Neural progenitor cell (in vitro differentiated cells): ENCODE measurements around the gene MYRIP. TPM values are rescaled to one million over a fixed set of nuclear protein-coding genes. Genes with fewer than 3 reads are reported as not detected.

Experiments used
- DNase-seq: peaks from one replicate; pipeline ENCODE4 v3.0.0-alpha.2; 2016; ENCODE audit warnings: low spot score
- H2AFZ ChIP-seq: fragments of 200-600 bp; sonication (generic); replicated peaks from 2 replicates; pipeline ENCODE4 v1.6.1; 2016; ENCODE audit warnings: antibody characterized with exemption
- H3F3A ChIP-seq: fragments of 200-600 bp; sonication (generic); 2 replicates; pipeline ENCODE4 v1.6.1; 2016; ENCODE audit warnings: antibody characterized with exemption, low read depth
- H3K27ac ChIP-seq: fragments of 200-600 bp; sonication (generic); 2 replicates; pipeline ENCODE4 v1.5.1; 2016; ENCODE audit warnings: mild to moderate bottlenecking
- H3K27me3 ChIP-seq: fragments of 200-600 bp; sonication (generic); 2 replicates; pipeline ENCODE4 v1.6.1; 2016; ENCODE audit warnings: mild to moderate bottlenecking, moderate library complexity
- H3K36me3 ChIP-seq: fragments of 200-600 bp; sonication (generic); 2 replicates; pipeline ENCODE4 v1.5.1; 2016
- H3K4me1 ChIP-seq: fragments of 200-600 bp; sonication (generic); 2 replicates; pipeline ENCODE4 v1.6.1; 2016; ENCODE audit warnings: mixed run types
- H3K4me2 ChIP-seq: fragments of 200-600 bp; sonication (generic); 2 replicates; pipeline ENCODE4 v1.6.1; 2016
- H3K4me3 ChIP-seq: fragments of 200-600 bp; sonication (generic); 2 replicates; pipeline ENCODE4 v1.5.1; 2016
- H3K79me2 ChIP-seq: fragments of 200-600 bp; sonication (generic); 2 replicates; pipeline ENCODE4 v1.6.1; 2016; ENCODE audit warnings: low read depth
- H3K9ac ChIP-seq: fragments of 200-600 bp; sonication (generic); 2 replicates; pipeline ENCODE4 v1.6.1; 2016
- H3K9me3 ChIP-seq: fragments of 200-600 bp; sonication (generic); 2 replicates; pipeline ENCODE4 v1.5.1; 2016; ENCODE audit warnings: low read depth
- H4K20me1 ChIP-seq: fragments of 200-600 bp; sonication (generic); 2 replicates; pipeline ENCODE4 v1.6.1; 2016; ENCODE audit warnings: low read depth
- H3K27ac Mint-ChIP-seq: 3 replicates; pipeline ENCODE4 v1.8.0; 2021; ENCODE audit warnings: mixed read lengths
- H3K27me3 Mint-ChIP-seq: 2 replicates; pipeline ENCODE4 v1.8.0; 2022; ENCODE audit warnings: low read depth, mild to moderate bottlenecking, inconsistent platforms, moderate library complexity, mixed read lengths; ENCODE audit not compliant: insufficient read depth
- H3K36me3 Mint-ChIP-seq: 3 replicates; pipeline ENCODE4 v1.8.0; 2021; ENCODE audit warnings: mixed read lengths
- H3K4me1 Mint-ChIP-seq: 3 replicates; pipeline ENCODE4 v1.8.0; 2021; ENCODE audit warnings: mixed read lengths
- H3K4me3 Mint-ChIP-seq: 3 replicates; pipeline ENCODE4 v1.8.0; 2021; ENCODE audit warnings: mild to moderate bottlenecking, moderate library complexity, mixed read lengths
- H3K9me3 Mint-ChIP-seq: 3 replicates; pipeline ENCODE4 v1.8.0; 2020; ENCODE audit warnings: mixed read lengths
- EZH2 ChIP-seq: fragments of 200-600 bp; sonication (generic); IDR thresholded peaks from 2 replicates; pipeline ENCODE4 v1.6.1; 2017; ENCODE audit warnings: antibody characterized with exemption, mild to moderate bottlenecking, moderate library complexity
- EZH2phosphoT487 ChIP-seq: fragments of 200-600 bp; sonication (generic); IDR thresholded peaks from 2 replicates; pipeline ENCODE4 v1.6.1; 2017; ENCODE audit warnings: antibody characterized with exemption
- total RNA-seq: library from RNA; depleted of rRNA; stranded (reverse); fragments of >200 nt; gene quantifications from 2 replicates; pipeline ENCODE4 v1.2.3, GENCODE V29; 2015; ENCODE audit warnings: low replicate concordance
- TF ChIP-seq, protein P1 (sequence below): fragments of 200-600 bp; sonication (generic); IDR thresholded peaks from 2 replicates; pipeline ENCODE4 v1.5.1; 2017; ENCODE audit warnings: antibody characterized with exemption, mild to moderate bottlenecking

MYRIP gene
- total RNA-seq, 1 donor from 2014 or later, result 0.62 TPM

DNA sequence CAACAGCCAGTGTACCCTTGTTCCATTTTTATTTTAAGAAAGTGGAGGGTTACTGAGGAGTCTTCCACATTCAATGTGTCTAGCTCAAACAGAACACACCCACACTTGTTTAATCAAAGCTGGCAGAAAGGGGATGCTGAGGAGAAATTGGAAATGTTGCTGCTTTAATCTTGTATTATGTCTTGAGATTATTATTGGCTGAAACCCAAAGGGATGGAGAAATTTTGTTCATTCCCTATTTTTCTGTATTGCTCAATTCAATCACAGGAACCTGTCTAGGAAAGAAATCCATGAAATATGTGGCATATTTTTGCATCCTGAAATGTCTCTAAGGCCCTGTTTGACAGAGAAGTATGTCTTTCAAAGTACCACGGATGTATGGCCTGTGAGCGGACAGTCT is 238.0 kb downstream of the MYRIP start:
- H3F3A ChIP-seq, result no peaks in the 10 kb centered on the region
- Mint-ChIP-seq H3K4me1 (no peaks in the 10 kb centered on the region), H3K9me3 (no peaks in the 10 kb centered on the region), H3K27me3 (no peaks in the 10 kb centered on the region), H3K4me3 (no peak overlapping the region), H3K36me3 (no peaks in the 10 kb centered on the region), H3K27ac (no peak overlapping the region)
- no peak overlapping the region for H3K4me2 ChIP-seq
- no peak overlapping the region for H3K9ac ChIP-seq
- H3K4me1 ChIP-seq, result no peaks in the 10 kb centered on the region
- no peaks in the 10 kb centered on the region for H4K20me1 ChIP-seq
- no peak overlapping the region for H3K27ac ChIP-seq
- no peaks in the 10 kb centered on the region for H3K79me2 ChIP-seq
- H2AFZ ChIP-seq, result no peak overlapping the region
- H3K9me3 ChIP-seq, result no peaks in the 10 kb centered on the region
- TF ChIP-seq, protein P1, sequence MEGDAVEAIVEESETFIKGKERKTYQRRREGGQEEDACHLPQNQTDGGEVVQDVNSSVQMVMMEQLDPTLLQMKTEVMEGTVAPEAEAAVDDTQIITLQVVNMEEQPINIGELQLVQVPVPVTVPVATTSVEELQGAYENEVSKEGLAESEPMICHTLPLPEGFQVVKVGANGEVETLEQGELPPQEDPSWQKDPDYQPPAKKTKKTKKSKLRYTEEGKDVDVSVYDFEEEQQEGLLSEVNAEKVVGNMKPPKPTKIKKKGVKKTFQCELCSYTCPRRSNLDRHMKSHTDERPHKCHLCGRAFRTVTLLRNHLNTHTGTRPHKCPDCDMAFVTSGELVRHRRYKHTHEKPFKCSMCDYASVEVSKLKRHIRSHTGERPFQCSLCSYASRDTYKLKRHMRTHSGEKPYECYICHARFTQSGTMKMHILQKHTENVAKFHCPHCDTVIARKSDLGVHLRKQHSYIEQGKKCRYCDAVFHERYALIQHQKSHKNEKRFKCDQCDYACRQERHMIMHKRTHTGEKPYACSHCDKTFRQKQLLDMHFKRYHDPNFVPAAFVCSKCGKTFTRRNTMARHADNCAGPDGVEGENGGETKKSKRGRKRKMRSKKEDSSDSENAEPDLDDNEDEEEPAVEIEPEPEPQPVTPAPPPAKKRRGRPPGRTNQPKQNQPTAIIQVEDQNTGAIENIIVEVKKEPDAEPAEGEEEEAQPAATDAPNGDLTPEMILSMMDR, result no peak
- H3K27me3 ChIP-seq, result no peaks in the 10 kb centered on the region
- H3K36me3 ChIP-seq, result no peaks in the 10 kb centered on the region
- DNase-seq, result no peak
- no peak overlapping the region for H3K4me3 ChIP-seq

DNA sequence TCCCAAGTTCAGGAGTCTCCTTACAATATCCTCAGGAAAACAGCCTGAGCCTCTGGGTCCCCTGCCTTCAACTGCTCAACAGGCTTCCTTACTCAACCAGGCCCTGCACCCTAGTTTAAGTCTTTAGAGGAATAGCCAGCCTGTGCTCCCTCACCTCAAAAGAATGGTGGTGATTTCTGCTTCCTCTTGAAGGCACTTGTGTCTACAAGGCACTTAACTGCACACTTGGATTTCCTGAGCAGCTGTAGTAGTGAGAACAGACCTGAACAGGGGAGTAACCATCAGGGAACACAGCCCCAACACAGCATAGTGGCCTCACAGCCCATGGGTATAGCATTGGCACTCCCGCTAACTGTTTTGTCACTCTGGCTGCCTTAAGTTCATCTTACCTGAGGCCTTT is 244.3 kb downstream of the MYRIP start:
- no peak overlapping the region for H3K4me3 ChIP-seq
- no peak overlapping the region for H3K4me2 ChIP-seq
- no peaks in the 10 kb centered on the region for H3K4me1 ChIP-seq
- no peaks in the 10 kb centered on the region for H3K9me3 ChIP-seq
- H3K27ac ChIP-seq, result no peak overlapping the region
- no peaks in the 10 kb centered on the region for H3K36me3 Mint-ChIP-seq
- no peaks in the 10 kb centered on the region for H3K36me3 ChIP-seq
- no peak overlapping the region for H3K9ac ChIP-seq
- no peaks in the 10 kb centered on the region for H3K4me1 Mint-ChIP-seq
- no peak overlapping the region for H3K4me3 Mint-ChIP-seq
- H3K27me3 ChIP-seq, result no peaks in the 10 kb centered on the region
- H3K9me3 Mint-ChIP-seq, result no peaks in the 10 kb centered on the region
- H3F3A ChIP-seq, result no peaks in the 10 kb centered on the region
- no peaks in the 10 kb centered on the region for H4K20me1 ChIP-seq
- no peak for DNase-seq
- no peak overlapping the region for H2AFZ ChIP-seq
- H3K79me2 ChIP-seq, result no peaks in the 10 kb centered on the region
- H3K27ac Mint-ChIP-seq, result no peak overlapping the region
- no peaks in the 10 kb centered on the region for H3K27me3 Mint-ChIP-seq
- TF ChIP-seq EZH2 (no peak), EZH2phosphoT487 (no peak)
- TF ChIP-seq, protein P1, result no peak

DNA sequence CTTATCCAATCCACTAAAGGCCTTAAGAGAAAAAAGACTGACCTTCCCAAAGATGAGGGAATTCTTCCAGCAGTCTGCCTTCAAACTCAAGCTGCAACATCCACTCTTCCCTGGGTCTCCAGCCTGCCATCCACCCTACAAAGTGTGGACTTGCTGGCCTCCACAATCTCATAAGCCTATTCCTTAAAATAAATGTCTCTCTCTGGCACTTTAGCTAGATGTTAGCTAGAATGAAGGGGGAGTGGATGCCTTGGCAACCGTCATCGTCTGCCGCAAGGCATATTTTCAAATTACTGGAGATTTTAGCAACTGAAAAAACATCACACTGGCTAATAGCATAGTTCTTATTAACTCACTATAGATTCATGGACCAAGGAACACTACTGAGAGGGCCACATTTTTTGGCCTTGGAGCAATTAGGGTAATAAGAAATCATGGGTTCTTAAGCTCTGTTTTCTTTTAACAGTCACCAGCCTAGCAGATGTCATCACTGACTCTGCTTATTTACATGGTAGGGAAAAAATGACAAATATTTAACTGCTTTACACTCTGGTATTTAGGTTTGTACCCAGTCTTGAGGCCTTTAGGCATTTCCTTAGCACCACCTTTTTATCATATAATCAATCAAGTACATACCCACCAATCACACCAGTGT is 245.3 kb downstream of the MYRIP start:
- no peak for TF ChIP-seq EZH2phosphoT487
- TF ChIP-seq EZH2, result no peak
- TF ChIP-seq, protein P1, result no peak
- Mint-ChIP-seq H3K36me3 (no peaks in the 10 kb centered on the region), H3K4me3 (no peak overlapping the region), H3K27me3 (no peaks in the 10 kb centered on the region), H3K4me1 (no peaks in the 10 kb centered on the region), H3K27ac (no peak overlapping the region), H3K9me3 (no peaks in the 10 kb centered on the region)
- no peak overlapping the region for H3K4me2 ChIP-seq
- H3K27me3 ChIP-seq, result no peaks in the 10 kb centered on the region
- no peaks in the 10 kb centered on the region for H3K36me3 ChIP-seq
- no peak overlapping the region for H3K9ac ChIP-seq
- no peak overlapping the region for H2AFZ ChIP-seq
- no peaks in the 10 kb centered on the region for H3K79me2 ChIP-seq
- H3K4me3 ChIP-seq, result no peak overlapping the region
- no peaks in the 10 kb centered on the region for H3K4me1 ChIP-seq
- no peaks in the 10 kb centered on the region for H4K20me1 ChIP-seq
- no peaks in the 10 kb centered on the region for H3F3A ChIP-seq
- no peaks in the 10 kb centered on the region for H3K9me3 ChIP-seq
- H3K27ac ChIP-seq, result no peak overlapping the region
- no peak for DNase-seq
